Measurements from ENCODE around the gene FDX1. TPM values are rescaled to one million over a fixed set of nuclear protein-coding genes. Genes with fewer than 3 reads are reported as not detected.

Gene FDX1
- total and polyA plus RNA-seq, 2 experiments from 2014 or later, result 42.5 to 45.4 TPM

GRCh38 chr11:110468121-110468520 is 38.4 kb downstream of the FDX1 start:
- no peak overlapping the region for H2AFZ ChIP-seq
- no peaks in the 10 kb centered on the region for H3K79me2 ChIP-seq
- H3K27ac ChIP-seq, result no peak overlapping the region
- no peak for TF ChIP-seq EZH2phosphoT487 (IDR thresholded peaks at IDR 0.05; ENCODE audit: low read depth, severe bottlenecking, unreplicated experiment)
- no peak for TF ChIP-seq CTCF (IDR thresholded peaks at IDR 0.05; ENCODE audit: poor library complexity)
- TF ChIP-seq EZH2 (IDR thresholded peaks at IDR 0.05; ENCODE audit: borderline replicate concordance), result no peak
- 85% methylated on average over 4 of the region's 4 CpGs for WGBS (ENCODE audit: low lambda C conversion rate, missing lambda C conversion rate)
- no peak overlapping the region for H3K4me2 ChIP-seq
- H3K9me3 ChIP-seq (ENCODE audit: low read depth), result no peaks in the 10 kb centered on the region
- no peaks in the 10 kb centered on the region for H3K36me3 ChIP-seq (replicated peaks; ENCODE audit: insufficient read depth, low read depth)
- DNase-seq (ENCODE audit: low spot score), result no peak
- H3K9me2 ChIP-seq (replicated peaks; ENCODE audit: insufficient read depth), result no peaks in the 10 kb centered on the region
- no peaks in the 10 kb centered on the region for H4K20me1 ChIP-seq (ENCODE audit: insufficient read depth, poor library complexity, severe bottlenecking)
- no peaks in the 10 kb centered on the region for H3K27me3 ChIP-seq
- no peaks in the 10 kb centered on the region for H3K4me1 ChIP-seq (ENCODE audit: insufficient read depth)
- H3K4me3 ChIP-seq, result no peak overlapping the region

GRCh38 chr11:110469127-110469526 is 39.4 kb downstream of the FDX1 start:
- TF ChIP-seq EZH2phosphoT487 (IDR thresholded peaks at IDR 0.05; ENCODE audit: low read depth, severe bottlenecking, unreplicated experiment), result no peak
- TF ChIP-seq CTCF (IDR thresholded peaks at IDR 0.05; ENCODE audit: poor library complexity), result no peak
- no peak for TF ChIP-seq EZH2 (IDR thresholded peaks at IDR 0.05; ENCODE audit: borderline replicate concordance)
- Histone ChIP-seq H3K9me3 (ENCODE audit: low read depth) (no peaks in the 10 kb centered on the region), H3K4me3 (no peak overlapping the region), H3K9me2 (replicated peaks; ENCODE audit: insufficient read depth) (no peaks in the 10 kb centered on the region), H3K27me3 (no peaks in the 10 kb centered on the region), H3K4me1 (ENCODE audit: insufficient read depth) (no peaks in the 10 kb centered on the region), H3K4me2 (no peak overlapping the region), H4K20me1 (ENCODE audit: insufficient read depth, poor library complexity, severe bottlenecking) (no peaks in the 10 kb centered on the region), H3K27ac (no peak overlapping the region), H3K79me2 (no peaks in the 10 kb centered on the region), H2AFZ (no peak overlapping the region), H3K36me3 (replicated peaks; ENCODE audit: insufficient read depth, low read depth) (no peaks in the 10 kb centered on the region)
- no peak for DNase-seq (ENCODE audit: low spot score)

- H3K4me2 ChIP-seq, result no peak overlapping the region
- WGBS (ENCODE audit: low lambda C conversion rate, missing lambda C conversion rate), result 88% methylated on average over 2 of the region's 2 CpGs
These were observed 41.0 kb downstream of the FDX1 start for GRCh38 chr11:110470716-110471115.

More at GRCh38 chr11:110470716-110471115, 41.0 kb downstream of the FDX1 start:
- Histone ChIP-seq H3K27me3 (no peaks in the 10 kb centered on the region), H3K27ac (no peak overlapping the region), H3K79me2 (no peaks in the 10 kb centered on the region), H3K4me1 (ENCODE audit: insufficient read depth) (no peaks in the 10 kb centered on the region), H3K4me3 (no peak overlapping the region), H3K9me3 (ENCODE audit: low read depth) (no peaks in the 10 kb centered on the region), H4K20me1 (ENCODE audit: insufficient read depth, poor library complexity, severe bottlenecking) (no peaks in the 10 kb centered on the region), H3K9me2 (replicated peaks; ENCODE audit: insufficient read depth) (no peaks in the 10 kb centered on the region), H2AFZ (no peak overlapping the region), H3K36me3 (replicated peaks; ENCODE audit: insufficient read depth, low read depth) (no peaks in the 10 kb centered on the region)
- DNase-seq (ENCODE audit: low spot score), result no peak
- TF ChIP-seq EZH2phosphoT487 (IDR thresholded peaks at IDR 0.05; ENCODE audit: low read depth, severe bottlenecking, unreplicated experiment) (no peak), CTCF (IDR thresholded peaks at IDR 0.05; ENCODE audit: poor library complexity) (no peak), EZH2 (IDR thresholded peaks at IDR 0.05; ENCODE audit: borderline replicate concordance) (no peak)

Measured in hepatocyte (in vitro differentiated cells).